ENCODE data around the gene NF1.
"Not testable (repeated sequence)": the region's sequence is repeated elsewhere in the genome, so short reads cannot be mapped to it uniquely, and the experiment has no call there.

NF1 gene

DNA sequence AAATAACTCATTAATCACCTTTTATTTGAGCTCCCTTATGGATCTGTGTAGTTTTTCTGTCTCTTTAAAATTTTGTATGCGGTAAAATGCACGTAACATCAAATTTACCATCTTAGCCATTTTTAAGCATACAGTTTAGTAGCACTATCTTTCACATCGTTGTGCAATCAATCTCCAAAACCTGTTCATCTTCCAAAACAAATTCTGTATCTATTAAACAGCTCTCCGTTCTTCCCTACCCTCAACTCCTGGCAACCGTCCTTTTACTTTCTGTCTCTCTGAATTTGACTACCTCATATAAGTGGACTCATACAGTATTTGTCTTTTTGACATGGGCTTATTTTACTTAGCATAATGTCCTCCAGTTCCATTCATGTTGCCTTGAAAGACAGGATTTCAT is 100.5 kb downstream of the NF1 start:
- no peak for DNase-seq

DNA sequence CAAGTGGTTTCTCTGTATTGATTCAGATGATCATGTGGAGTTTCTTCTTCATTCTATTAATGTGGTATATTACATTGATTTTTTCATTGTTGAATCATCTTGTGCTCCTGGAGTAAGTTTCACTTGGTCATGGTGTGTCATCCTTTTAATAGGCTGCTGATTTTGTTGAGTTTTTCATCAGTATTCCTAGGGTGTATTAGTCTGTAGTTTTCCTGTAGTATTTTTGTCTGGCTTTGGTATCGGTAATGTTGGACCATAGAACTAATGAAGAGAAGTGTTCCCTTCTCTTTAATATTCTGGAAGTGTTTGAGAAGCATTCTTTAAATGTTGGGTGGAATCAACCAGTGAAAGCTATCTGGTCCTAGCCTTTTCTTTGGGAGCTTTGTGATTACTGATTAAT is 103.2 kb downstream of the NF1 start:
- DNase-seq, result no peak

DNA sequence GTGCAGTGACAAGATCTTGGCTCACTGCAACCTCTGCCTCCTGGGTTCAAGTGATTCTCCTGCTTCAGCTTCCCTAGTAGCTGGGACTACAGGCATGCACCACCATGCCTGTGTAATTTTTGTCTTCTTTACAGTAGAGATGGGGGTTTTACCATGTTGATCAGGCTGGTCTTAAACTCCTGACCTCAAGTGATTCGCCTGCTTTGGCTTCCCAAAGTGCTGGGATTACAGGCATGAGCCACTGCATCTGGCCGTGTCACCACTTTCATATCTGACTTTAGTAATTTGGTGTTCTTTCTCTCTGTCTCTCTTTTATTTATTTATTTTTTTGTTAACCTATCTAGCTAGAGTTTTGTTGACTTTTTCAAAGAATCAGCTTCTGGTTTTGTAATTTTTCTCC is 103.9 kb downstream of the NF1 start:
- DNase-seq, result not testable (repeated sequence)

DNA sequence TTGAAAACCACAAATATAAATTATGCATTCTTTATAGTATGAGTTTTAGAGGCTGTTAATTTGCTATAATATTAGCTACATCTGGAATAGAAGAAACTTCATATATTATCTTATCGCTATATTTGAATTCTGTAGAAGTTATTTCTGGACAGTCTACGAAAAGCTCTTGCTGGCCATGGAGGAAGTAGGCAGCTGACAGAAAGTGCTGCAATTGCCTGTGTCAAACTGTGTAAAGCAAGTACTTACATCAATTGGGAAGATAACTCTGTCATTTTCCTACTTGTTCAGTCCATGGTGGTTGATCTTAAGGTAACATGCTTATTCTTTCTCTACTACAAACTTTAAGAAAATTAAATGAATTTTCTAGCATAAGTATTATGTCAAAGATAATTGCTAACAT is 105.5 kb downstream of the NF1 start:
- DNase-seq, result no peak

DNA sequence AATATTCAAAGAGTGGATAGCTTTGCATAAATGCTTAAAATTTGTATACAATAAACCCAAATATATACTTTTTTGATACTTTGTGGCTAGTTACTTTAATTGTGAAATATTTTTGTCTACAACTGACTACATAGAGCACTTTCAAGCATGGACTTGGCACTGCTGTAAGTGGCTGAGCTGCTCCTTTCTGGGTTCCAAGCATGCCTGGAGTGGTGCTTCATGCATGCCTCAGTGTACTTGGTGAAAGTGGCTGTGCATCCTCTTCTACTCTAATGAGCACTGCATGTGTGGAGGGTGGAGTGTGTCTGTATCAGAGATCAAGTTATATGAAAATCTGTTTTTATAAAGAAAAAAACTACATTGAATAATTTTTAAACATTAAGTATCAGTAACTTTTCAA is 108.2 kb downstream of the NF1 start:
- DNase-seq, result no peak

DNA sequence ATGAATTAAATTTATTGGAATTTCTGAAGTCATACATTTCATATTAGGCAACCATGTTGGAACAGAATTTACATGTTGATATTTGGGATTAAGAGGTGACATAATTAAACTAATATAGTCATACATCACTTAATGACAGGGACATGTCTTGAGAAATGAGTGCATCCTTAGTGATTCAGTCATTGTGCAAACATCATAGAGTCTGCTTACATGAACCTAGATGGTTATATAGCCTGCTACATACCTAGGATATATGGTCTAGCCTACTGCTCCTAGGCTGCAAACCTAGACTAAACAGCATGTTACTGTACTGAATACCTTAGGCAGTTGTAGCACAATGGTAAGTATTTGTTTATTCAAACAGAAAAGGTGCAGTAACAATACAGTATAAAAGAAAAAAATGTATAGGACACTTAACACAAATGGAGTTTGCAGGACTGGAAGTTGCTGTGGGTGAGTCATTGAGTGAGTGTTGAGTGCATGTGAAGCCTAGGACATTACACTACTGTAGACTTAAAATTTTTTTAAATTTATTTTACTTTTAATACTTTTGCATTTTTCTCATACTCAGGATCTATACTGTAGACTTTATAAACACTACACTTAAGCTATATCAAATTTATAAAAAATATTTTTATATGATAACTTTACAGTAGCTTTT is 116.7 kb downstream of the NF1 start:
- no peak for DNase-seq

DNA sequence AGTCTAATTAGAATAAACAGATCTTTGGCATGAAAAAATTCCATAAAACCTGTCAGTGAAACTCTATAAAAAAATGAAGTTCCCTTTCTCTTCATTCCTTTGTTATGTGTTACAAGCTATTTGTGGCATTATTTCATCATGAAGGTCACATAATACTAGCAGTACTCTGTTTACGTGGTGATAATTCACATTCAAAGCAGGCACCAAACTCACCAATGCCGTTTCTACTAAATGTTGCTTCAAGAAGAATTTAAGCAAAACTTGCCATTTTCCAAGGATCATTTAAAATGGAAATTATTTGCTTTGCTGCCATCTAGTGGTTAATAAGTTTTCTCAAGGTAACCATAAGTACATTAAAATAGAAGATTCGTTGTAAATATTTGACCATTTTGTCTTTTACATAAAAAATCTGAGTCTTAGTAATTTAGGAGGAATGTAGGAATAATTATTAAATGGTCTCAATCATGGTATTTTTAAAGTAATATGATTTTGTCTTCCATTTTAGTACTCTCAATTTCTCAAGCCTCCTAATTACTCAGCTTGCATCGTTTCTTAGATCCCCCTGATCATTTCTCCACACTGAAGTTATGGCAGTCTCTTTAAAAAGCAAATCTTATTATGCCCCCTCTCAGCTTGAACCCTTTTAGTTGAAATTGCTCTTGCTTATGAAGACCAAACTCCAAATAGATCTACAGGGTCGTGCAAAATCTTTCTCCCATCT is 121.4 kb downstream of the NF1 start:
- DNase-seq, result peak; percentile 51

DNA sequence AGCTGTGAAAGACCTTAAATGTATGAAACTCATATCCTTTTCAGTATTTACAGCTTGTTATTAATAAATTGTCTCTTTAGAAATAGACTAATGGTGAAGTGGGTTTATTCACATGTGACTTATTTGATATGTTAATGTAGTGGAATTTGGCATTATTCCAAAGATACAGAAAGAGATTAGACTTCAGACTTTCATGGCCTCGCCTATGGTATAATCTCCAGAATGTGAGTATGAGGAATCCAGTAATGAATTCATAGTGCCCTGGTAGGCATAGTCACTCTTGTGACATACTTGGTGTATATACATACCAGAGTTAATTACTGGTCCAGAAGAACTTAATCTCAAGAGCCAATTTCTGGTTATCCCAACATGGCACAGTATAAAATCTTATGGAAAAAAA is 129.6 kb downstream of the NF1 start:
- no peak for DNase-seq

DNA sequence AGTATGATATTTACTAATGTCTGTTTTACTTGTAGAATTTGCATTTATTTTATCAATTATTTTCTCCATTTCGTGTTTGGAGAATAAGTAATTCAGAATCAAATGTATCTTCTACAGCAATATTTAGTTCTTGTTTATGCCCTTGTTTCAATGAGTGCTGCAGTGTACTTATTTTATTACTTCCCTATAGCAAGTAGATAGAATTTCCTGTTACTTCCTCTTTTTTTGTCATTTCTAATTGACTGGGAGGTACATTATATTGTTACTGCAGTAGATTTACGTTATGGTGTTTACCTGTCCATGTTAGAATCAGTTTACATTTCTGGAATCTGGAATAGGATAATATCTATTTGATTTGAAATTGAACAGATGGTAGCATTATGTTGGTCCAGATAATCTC is 131.1 kb downstream of the NF1 start:
- DNase-seq, result no peak

DNA sequence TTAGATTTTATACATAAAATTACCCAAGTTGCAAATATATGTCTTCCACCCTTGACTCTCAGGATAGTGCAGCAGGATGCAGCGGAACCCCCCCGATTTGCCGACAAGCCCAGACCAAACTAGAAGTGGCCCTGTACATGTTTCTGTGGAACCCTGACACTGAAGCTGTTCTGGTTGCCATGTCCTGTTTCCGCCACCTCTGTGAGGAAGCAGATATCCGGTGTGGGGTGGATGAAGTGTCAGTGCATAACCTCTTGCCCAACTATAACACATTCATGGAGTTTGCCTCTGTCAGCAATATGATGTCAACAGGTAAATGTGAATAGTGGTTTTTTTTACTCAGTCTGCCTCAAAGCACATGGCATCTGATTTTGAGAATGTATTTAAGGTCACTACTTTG is 131.6 kb downstream of the NF1 start:
- DNase-seq, result no peak

DNA sequence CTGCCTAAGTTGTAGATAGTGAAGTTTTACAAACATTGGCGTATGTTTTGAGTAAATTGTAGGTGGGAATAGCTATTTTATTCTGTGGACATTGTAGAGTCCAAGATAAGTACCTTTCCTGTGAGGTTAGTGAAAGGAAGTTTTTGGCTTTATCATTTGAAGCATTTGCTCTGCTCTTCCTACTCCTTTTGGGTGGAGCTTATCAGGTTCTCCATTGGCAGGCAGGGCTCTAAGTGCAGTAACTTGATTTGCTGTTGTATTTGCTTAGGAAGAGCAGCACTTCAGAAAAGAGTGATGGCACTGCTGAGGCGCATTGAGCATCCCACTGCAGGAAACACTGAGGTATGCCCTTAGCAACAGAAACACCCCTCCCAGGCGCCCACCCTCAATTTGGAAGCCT is 132.2 kb downstream of the NF1 start:
- no peak for DNase-seq

DNA sequence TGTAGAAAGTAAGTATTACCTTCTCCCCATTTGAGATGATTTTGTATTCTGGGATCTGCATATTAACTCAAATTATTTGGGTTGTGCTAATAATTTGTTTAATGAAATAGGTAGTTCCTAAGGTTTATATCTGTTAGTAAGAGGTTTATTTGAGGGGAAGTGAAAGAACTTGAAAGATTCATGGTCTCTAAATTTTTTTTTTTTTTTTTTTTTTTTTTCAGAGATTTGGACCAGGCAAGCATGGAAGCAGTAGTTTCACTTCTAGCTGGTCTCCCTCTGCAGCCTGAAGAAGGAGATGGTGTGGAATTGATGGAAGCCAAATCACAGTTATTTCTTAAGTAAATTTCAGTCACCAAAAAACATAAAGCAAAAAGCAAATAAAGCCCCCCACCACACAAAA is 137.1 kb downstream of the NF1 start:
- DNase-seq, result no peak

DNA sequence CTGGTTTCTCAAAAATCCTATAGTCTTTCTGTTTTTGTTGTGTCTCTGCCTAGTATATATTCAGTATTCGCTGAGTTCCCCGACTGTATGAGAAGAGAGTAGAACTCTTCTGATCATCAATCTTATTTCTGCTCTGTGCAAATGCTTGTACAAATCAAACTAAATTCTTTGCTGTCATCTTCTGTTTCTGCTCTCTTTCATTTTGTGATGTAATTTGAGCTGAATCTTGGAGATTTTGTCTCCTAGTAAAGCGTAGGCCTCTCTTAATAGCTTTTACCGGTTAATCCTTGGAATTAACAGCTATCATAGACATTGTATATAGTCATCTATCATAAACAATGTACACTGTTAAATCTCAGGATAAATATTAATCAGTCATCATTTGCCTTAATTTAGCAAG is 140.3 kb downstream of the NF1 start:
- no peak for DNase-seq

DNA sequence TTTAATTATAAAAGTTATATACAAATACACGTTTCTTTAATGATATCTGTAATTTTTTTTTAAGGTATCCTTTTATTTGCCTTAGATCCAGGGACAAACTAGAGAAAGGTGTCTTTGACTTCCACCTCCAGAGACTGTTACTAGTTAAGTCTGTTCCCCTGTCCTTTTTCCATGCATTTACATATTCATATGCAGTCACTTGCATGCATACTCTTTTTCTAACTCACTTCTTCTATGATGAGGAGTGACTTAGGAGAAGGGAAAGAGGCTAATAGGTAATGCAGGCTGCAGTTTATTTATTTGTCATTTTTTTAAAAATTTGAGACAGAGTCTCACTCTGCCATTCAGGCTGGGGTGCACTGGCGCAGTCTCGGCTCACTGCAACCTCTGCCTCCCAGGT is 141.4 kb downstream of the NF1 start:
- DNase-seq, result no peak

DNA sequence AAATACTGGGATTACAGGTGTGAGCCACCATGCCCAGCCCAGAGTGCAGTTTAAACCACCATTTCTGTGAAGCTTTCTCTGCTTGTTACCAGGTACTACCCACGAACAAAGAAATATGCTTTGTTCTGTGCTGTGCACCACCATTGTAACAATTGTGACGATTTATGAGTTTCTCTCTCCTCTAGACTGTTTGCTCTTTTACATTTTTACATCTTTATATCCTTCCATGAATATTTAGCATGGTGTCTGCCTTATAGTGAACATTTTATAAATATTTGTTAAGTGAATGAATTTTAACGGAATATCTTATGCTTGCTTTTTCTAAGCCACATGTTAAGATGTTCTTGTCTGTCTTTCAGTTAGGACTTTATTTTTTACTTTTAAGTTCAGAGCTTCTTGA is 141.9 kb downstream of the NF1 start:
- DNase-seq, result no peak

DNA sequence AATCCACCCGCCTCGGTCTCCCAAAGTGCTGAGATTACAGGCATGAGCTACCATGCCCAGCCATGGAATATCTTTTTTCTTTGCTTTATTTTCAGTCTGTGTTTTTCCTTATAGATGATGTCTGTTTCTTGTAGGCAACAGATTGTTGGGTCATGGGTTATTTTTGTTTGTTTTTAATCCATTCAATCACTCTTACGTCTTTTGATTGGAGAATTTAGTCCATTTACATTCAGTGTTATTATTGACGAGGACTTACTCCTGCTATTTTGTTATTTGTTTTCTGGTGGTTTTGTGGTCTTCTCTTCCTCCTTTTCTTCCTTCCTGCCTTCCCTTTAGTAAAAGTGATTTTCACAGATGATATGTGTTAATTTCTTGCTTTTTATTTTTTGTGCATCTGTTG is 146.3 kb downstream of the NF1 start:
- no peak for DNase-seq

DNA sequence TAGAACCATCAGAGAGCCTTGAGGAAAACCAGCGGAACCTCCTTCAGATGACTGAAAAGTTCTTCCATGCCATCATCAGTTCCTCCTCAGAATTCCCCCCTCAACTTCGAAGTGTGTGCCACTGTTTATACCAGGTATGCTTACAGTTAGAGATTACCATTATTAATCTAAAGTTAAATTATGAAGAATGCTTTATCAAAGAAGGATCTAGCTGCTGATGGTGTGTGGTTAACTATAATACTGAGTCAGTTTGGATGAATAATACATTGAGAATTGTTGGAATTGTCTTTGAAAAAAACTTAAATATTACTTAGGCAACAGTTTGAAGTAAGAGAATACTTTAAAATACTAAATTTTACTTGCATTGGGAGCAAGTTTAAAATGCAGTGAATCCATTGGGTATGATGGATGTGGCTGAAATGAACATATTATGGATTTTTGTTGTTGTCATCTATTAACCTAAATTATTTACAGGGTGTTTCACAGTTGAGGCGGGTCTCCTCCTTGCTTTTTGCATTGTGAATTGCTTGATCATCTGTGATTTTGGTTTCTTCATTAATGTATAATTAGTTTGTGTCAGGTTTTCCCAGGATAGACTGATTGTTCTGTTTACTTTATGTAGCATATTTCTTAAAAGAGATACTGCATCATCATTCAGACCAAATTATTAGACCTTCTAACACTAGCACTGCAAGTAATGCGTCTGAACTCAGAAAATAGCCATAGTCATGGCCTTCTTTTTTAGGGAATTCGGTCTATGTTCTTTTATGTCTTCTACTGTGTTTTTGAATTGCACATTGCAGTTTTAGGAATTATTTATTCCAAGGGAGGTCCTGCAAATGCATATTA is 154.4 kb downstream of the NF1 start:
- DNase-seq, result no peak

DNA sequence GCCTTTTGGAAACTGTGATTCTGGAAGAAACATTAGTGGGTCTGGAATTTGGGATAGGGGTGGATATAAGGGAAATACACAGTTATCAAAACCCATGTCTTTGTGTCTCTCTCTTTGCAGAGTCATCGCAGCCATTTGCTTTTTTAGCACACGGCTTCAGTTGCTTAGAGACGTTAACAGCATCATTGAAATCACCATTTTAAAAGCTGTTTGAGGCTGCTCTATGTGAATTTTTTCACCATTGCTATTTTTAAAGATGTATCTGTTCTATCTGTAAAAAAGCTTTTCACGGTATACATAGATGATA is 155.0 kb downstream of the NF1 start:
- DNase-seq, result no peak

DNA sequence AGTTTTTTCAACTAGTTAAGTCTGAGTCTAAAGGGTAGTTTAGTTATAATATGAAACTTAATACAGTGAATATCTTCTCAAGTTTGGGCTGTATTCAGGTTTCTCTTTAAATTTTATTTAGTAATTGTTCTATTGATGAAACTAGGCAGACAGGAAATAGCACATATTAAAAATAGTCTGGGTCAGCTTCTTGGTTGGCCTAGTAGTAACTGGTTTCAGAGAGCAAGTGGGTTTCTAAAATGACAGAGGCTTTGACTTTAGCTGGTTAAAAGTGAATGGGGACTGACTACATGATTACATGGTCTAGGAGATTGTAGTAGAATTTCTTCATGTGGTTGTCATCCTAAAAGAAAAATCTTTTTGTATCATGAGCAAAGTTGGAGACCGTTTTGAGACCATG is 155.5 kb downstream of the NF1 start:
- no peak for DNase-seq

DNA sequence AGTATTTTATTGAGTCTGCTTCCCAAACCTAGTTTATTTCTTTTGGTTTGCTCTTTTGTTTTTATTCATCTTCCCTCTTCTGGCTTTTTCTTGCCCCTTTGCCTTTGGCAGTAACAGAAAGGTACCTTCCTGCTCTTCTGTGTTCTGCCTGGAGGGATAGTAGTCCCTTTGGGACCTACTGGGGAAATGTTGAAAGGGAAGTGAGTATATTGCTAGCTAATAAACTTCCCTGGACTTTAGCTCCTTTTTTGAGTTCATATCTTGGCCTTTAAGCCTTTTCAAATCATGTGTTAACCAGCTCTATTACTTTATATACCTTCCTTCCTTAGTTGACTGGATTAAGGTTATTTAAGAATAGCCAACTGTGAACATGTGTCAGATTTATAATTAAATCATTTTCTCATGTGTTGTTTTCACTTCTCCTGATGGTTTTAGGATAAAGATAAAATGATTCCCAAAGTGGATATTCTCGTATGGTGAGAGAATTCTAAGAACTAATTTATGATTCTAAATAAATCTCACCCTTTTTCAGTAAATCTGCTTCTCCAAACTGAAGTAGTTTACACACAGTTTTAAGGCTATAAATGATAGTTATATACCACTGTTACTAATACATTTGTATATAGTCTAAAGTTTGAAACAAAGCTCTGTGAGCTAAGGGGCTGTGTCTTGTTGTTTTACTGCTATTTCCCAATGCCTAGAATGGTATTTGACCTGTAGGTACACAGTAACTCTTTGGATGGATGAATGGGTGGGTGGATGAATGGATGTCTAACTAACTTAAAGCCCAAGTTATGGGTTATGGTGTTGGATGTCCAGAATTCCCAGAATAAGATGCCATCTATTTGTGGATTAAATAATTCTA is 156.6 kb downstream of the NF1 start:
- DNase-seq, result no peak

DNA sequence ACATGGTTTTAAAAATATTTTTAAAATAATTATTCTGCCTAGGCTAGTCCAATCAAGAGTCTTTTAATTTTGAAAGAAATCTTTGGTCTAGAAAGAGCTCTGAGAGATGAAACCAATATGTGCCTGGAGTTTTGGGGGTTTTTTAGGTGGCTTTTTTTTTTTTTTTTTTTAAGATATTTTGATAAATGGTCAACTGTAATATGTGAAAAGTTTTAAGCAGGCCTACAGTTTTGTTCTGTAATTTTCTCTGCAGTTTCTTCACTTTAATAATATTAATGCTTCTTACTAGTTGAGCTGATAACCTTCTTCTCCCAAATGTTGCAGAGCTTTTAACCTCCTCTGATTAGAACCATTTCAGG is 157.2 kb downstream of the NF1 start:
- no peak for DNase-seq

DNA sequence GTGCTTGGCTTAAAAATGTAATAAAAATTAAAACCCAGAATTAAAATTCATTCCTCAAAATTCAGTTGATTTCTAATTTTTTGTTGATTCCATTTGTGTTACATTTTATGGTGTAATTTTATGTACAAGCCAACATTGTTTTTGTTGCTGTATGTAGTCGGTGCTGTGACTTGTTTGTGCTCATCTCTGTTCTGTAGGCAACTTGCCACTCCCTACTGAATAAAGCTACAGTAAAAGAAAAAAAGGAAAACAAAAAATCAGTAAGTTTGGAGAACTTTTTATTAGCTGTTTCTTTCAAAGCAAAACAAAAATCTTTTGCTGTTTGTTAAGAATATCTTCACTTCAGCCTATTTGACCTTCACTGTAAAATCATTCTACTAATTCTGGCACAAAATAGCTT is 158.0 kb downstream of the NF1 start:
- no peak for DNase-seq

DNA sequence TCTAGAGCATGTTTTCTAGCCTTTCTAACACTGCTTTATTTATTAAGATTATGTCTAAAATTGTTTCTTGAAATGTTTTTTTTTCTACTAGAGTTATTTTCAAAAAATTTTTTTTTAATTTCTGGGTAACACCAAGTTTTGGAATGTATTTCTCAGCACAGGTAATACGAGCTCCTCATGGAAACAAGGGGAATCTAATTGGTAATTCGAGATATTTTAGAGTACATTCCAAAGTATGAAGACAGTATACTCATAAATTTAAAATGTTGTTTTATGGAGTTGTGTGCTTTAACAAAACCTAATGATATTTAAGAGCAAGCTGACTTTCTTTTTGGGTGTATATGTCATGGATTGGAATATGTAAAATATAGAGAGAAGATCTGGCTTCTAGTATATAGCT is 159.9 kb downstream of the NF1 start:
- DNase-seq, result no peak

DNA sequence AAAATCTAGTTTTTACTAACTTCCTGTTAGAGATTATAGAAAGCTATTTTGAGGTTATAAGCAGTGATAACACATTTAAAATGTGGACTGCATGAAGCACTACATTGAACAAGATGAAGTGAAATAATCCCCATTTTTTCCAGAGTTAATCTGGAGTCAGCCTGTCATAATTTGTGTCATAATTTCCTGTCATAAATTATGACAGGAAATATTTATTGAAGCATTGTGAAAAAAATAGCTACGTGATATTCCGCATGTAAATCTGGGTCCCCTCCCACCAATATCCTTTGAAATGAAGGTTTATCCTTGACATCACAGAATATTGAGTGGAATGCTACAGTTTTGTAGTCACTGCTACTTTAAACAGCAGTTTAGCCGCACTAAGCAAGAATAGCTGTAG is 162.2 kb downstream of the NF1 start:
- DNase-seq, result no peak

All from NCI-H1694 treated with DMSO at 0.1 percent for 48 hours (cell line).